ENCODE measurements around the gene NAPEPLD. TPM values are rescaled to one million over a fixed set of nuclear protein-coding genes. Genes with fewer than 3 reads are reported as not detected.
A peak's percentile ranks its signal among the peaks of the same experiment; 100 is the strongest.
"Not testable (repeated sequence)": the region's sequence is repeated elsewhere in the genome, so short reads cannot be mapped to it uniquely, and the experiment has no call there.

NAPEPLD gene
- total RNA-seq (1 to 10 TPM; 1.5 to 1.7 TPM), total RNA-seq (2.6 to 31.0 (median 8.8) reads per million in 172 experiments)
- 12.6 TPM for polyA plus RNA-seq (2013, experiment 1 of 2)
- 9.3 TPM for polyA plus RNA-seq (2013, experiment 2 of 2)

DNA sequence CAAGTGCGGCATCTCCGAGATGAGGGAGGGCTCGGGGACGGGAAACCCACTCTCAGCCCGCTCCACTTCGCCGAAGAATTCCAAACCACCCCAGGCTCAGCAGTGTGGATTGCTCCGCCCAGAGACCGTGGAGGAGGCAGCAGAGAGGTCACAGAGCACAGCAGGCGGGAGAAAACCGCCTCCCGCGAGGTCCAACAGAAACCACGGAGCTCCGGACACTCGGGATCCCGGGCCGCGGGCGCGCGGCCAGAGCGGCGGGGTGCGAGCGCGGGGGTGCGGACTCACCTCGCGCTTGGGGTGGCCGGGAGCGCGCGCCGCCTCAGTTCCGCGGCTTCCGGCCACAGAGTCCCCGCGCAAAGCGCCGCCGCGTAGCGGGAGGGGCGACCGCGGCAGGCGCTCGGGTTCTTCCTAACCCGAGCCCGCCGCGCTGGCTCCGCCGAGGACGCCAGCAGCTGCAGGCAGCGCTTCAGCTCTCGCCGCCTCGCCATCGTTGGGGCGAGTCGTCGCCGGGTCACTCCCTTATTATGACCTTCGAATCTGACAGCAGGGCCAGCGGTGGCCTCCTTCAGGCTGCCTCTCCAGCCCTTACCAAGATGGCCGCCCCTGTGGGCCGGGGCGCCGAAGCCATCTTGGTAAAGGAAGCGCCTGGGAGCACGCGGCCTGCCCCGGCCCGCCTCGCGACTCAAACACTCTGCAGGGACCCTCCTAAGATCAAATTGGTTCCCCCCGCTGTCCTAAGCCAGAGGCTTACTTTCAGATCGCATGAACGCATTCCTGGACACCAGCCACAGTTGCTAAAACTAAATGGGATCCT is at the start of gene NAPEPLD:
Gene NAPEPLD, minus strand, starts transcription at position 106 of the 814 bp plus-strand sequence. CDS start 20,323 bp downstream, outside the sequence.
- H3K9me3 Mint-ChIP-seq: no peaks in the 10 kb centered on the region
- intact Hi-C loops (cut with DNase I, micrococcal nuclease): loop anchor here (2.0 to 5.0 kb wide), 2 partner anchors 74 to 193 kb away; partner anchors contain the start of genes ARMC10 (in 2 of the 2), FBXL13 (in 2 of the 2) and DNAJC2 (in 1 of the 2)
- TF ChIP-seq, protein P1, sequence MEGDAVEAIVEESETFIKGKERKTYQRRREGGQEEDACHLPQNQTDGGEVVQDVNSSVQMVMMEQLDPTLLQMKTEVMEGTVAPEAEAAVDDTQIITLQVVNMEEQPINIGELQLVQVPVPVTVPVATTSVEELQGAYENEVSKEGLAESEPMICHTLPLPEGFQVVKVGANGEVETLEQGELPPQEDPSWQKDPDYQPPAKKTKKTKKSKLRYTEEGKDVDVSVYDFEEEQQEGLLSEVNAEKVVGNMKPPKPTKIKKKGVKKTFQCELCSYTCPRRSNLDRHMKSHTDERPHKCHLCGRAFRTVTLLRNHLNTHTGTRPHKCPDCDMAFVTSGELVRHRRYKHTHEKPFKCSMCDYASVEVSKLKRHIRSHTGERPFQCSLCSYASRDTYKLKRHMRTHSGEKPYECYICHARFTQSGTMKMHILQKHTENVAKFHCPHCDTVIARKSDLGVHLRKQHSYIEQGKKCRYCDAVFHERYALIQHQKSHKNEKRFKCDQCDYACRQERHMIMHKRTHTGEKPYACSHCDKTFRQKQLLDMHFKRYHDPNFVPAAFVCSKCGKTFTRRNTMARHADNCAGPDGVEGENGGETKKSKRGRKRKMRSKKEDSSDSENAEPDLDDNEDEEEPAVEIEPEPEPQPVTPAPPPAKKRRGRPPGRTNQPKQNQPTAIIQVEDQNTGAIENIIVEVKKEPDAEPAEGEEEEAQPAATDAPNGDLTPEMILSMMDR (IDR thresholded peaks at IDR 0.05): no peak

DNA sequence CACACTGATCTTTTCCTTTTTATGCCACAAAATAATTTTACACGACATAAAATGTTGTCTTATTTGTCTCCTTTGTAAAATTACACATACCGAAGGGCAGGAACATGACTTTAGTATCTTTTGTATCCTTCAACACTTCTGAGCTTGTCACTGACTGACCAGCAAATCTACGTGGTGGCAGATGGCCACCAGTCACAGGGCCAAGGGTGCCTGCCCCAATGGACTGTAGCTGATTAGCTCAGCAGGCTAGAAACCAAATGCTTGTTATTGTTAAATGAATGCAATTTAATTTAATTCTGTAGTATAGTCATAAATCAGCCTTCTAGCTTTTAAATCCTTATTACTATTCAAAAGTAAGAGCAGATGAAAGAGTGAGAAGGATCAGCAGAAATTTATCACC is 49.2 kb upstream of the NAPEPLD start:
- POLR2A ChIA-PET, H3K9me3 Mint-ChIP-seq: not testable (repeated sequence)

More for the DNA sequence above, at the start of gene NAPEPLD:
- Histone ChIP-seq H3K9me3 (ENCODE audit: control insufficient read depth in 1 of 2, insufficient read depth in 1 of 2, low read length in 2 of 2) (no peaks in the 10 kb centered on the region), H3K4me3 (ENCODE audit: low read length) (peak within 1 kb of the TSS; percentile 70), H3K36me3 (ENCODE audit: insufficient read depth, low read length) (no peaks in the 10 kb centered on the region), H3K27me3 (ENCODE audit: control insufficient read depth in 1 of 2, insufficient read depth in 2 of 2, low read length in 2 of 2) (no peaks in the 10 kb centered on the region), H3K27ac (ENCODE audit: low read depth in 1 of 2, low read length in 2 of 2) (peak within 1 kb of the TSS; percentile 67 to 72), H3K4me1 (ENCODE audit: insufficient read depth, low read length) (peaks cover 10% of the 10 kb centered on the region)
- H3K4me1 Mint-ChIP-seq (ENCODE audit: low read depth): peaks cover 51% of the 10 kb centered on the region
- CTCF ChIA-PET: interaction anchor here (1.5 kb wide), 1 partner anchor 74 kb away, joined by 3 read pairs; the partner anchor contains the start of gene ARMC10
- no peaks in the 10 kb centered on the region for H3K27me3 Mint-ChIP-seq
- H3K4me3 Mint-ChIP-seq: peak within 1 kb of the TSS; percentile 97
- peak; percentile 86 for ATAC-seq (ENCODE audit: poor library complexity)
- POLR2A ChIA-PET: interaction anchor here (1.0 to 3.7 kb wide), 6 partner anchors 10 to 400 kb away, joined by 3 to 20 read pairs (median 4); partner anchors contain the start of genes ARMC10, FAM185A, FBXL13 and PSMC2
- peak; percentile 47 to 89 (median 67) for DNase-seq
- peak within 1 kb of the TSS; percentile 90 for H3K27ac Mint-ChIP-seq
- H3K36me3 Mint-ChIP-seq (ENCODE audit: low read depth): peaks cover 17% of the 10 kb centered on the region

DNA sequence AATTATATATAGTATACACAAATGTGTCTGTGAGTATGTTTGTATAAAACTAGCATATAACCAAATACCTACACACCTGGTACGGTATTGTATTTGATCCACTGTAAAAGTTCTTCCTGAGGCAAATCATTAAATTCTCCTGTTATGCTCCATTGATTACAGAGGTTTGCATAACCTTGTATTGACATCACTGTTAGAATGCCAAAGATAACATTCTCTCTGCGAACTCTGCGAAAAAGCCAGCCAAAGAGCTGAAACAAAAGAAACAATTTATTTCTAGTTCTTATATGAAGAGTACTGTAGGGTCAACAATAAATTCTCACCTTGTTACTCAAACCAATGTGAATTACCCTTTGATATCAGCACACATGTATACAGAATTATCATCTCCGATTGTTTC is 46.5 kb upstream of the NAPEPLD start:
- ATAC-seq (ENCODE audit: poor library complexity); CTCF ChIA-PET; H3K27me3 ChIP-seq (ENCODE audit: control insufficient read depth in 1 of 2, insufficient read depth in 2 of 2, low read length in 2 of 2); H3K4me3 ChIP-seq (ENCODE audit: low read length); H3K27ac ChIP-seq (ENCODE audit: low read depth in 1 of 2, low read length in 2 of 2); H3K4me1 Mint-ChIP-seq (ENCODE audit: low read depth); H3K27ac Mint-ChIP-seq; DNase-seq; H3K4me3 Mint-ChIP-seq; H3K36me3 Mint-ChIP-seq (ENCODE audit: low read depth); H3K9me3 ChIP-seq (ENCODE audit: control insufficient read depth in 1 of 2, insufficient read depth in 1 of 2, low read length in 2 of 2); intact Hi-C loops (cut with DNase I, micrococcal nuclease); H3K36me3 ChIP-seq (ENCODE audit: insufficient read depth, low read length); H3K4me1 ChIP-seq (ENCODE audit: insufficient read depth, low read length); POLR2A ChIA-PET; H3K27me3 Mint-ChIP-seq; H3K9me3 Mint-ChIP-seq: not testable (repeated sequence)

More for the DNA sequence above, 49.2 kb upstream of the NAPEPLD start:
- H3K36me3 ChIP-seq (ENCODE audit: insufficient read depth, low read length); H3K4me1 Mint-ChIP-seq (ENCODE audit: low read depth); DNase-seq; intact Hi-C loops (cut with DNase I, micrococcal nuclease); H3K27me3 Mint-ChIP-seq; H3K4me3 Mint-ChIP-seq; H3K9me3 ChIP-seq (ENCODE audit: control insufficient read depth in 1 of 2, insufficient read depth in 1 of 2, low read length in 2 of 2); CTCF ChIA-PET; ATAC-seq (ENCODE audit: poor library complexity); H3K27ac ChIP-seq (ENCODE audit: low read depth in 1 of 2, low read length in 2 of 2); H3K4me1 ChIP-seq (ENCODE audit: insufficient read depth, low read length); H3K27ac Mint-ChIP-seq; H3K36me3 Mint-ChIP-seq (ENCODE audit: low read depth); H3K4me3 ChIP-seq (ENCODE audit: low read length); H3K27me3 ChIP-seq (ENCODE audit: control insufficient read depth in 1 of 2, insufficient read depth in 2 of 2, low read length in 2 of 2): not testable (repeated sequence)

DNA sequence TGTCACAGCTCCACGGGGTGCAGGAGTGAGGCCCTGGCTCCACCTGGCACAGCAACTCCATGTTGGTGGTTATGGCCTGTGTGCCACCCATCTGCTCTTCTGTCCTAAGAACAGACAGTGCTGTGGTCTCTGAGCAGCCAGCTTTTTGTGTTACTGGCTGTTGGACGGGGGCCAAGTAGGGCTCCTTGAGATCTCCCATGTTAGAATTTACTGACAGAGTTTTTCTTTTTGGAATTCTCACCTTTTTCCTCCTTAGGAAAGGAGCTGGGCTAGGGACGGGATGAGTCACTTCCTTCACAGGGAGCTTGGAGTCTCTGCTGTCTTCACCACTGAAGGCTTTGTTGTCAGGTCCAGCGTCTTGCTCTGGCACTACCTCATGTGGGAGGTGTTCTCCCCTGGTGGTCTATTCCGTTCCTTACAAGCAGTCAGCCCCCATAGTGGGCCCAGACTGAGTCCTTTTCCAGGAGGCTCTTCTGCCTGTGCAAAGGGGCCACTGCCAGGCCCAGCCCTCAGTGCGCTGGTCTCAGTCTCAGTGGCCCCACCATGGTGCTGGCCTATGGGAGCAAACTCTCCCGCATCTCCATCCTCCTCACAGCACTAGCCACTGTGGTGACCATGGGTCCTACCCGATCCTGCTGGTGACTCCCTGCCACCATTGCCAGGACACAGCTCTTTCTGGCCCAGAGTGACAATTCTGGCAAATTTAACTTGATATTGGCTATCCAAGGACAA is 23.7 kb upstream of the NAPEPLD start:
- H3K4me3 Mint-ChIP-seq; H3K27me3 ChIP-seq (ENCODE audit: control insufficient read depth in 1 of 2, insufficient read depth in 2 of 2, low read length in 2 of 2); CTCF ChIA-PET; POLR2A ChIA-PET; H3K27me3 Mint-ChIP-seq; H3K36me3 ChIP-seq (ENCODE audit: insufficient read depth, low read length); H3K27ac ChIP-seq (ENCODE audit: low read depth in 1 of 2, low read length in 2 of 2); H3K9me3 Mint-ChIP-seq; H3K4me1 ChIP-seq (ENCODE audit: insufficient read depth, low read length); H3K4me1 Mint-ChIP-seq (ENCODE audit: low read depth); H3K36me3 Mint-ChIP-seq (ENCODE audit: low read depth); intact Hi-C loops (cut with DNase I, micrococcal nuclease); ATAC-seq (ENCODE audit: poor library complexity); DNase-seq; H3K9me3 ChIP-seq (ENCODE audit: control insufficient read depth in 1 of 2, insufficient read depth in 1 of 2, low read length in 2 of 2); H3K27ac Mint-ChIP-seq; H3K4me3 ChIP-seq (ENCODE audit: low read length): not testable (repeated sequence)

DNA sequence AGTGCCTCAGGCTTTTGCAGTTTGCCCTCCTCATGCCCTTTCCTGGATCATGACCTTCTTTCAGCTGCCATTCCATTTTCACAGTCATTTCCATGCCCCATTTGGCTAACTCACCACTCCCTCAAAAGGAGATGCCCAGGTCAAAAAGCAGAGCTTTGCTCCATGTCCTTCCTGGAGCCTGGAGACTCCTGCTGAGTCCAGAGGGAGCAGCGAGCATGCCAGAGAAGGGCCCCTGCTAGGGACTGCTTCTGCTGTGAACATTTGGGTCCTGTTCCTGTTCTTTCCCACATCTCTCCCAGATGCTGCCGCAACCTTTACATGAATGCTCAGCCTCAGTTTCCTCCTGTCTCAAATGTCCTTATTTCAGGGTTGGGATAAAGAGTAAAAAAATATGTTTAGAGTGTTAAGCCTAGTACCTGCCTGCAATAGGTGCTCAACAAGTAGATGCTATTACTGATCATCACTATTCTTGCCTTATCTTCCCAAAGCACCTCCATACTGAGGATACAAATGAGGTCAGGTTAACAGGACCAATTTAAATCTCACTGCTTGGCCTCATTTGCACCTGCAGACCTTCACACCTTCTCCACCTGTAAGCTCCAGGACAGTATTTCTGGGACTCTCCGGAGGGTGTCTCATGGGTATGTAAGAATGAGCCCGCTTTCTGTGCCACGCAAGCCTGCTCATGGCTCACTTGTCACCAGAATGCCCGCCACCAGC is 23.0 kb upstream of the NAPEPLD start:
- H3K27me3 ChIP-seq (ENCODE audit: control insufficient read depth in 1 of 2, insufficient read depth in 2 of 2, low read length in 2 of 2); H3K27me3 Mint-ChIP-seq; H3K9me3 ChIP-seq (ENCODE audit: control insufficient read depth in 1 of 2, insufficient read depth in 1 of 2, low read length in 2 of 2); DNase-seq; H3K9me3 Mint-ChIP-seq; H3K4me1 Mint-ChIP-seq (ENCODE audit: low read depth); H3K27ac ChIP-seq (ENCODE audit: low read depth in 1 of 2, low read length in 2 of 2); H3K4me3 ChIP-seq (ENCODE audit: low read length); H3K27ac Mint-ChIP-seq; H3K36me3 Mint-ChIP-seq (ENCODE audit: low read depth); CTCF ChIA-PET; H3K36me3 ChIP-seq (ENCODE audit: insufficient read depth, low read length); H3K4me3 Mint-ChIP-seq; H3K4me1 ChIP-seq (ENCODE audit: insufficient read depth, low read length); intact Hi-C loops (cut with DNase I, micrococcal nuclease); ATAC-seq (ENCODE audit: poor library complexity); POLR2A ChIA-PET: not testable (repeated sequence)

Measured in CD4-positive, alpha-beta T cell (primary cell).